SKM-1 (cell line): ENCODE measurements around the gene PCDH15.
"Not testable (repeated sequence)": the region's sequence is repeated elsewhere in the genome, so short reads cannot be mapped to it uniquely, and the experiment has no call there.

Experiments
- DNase-seq: peaks from one replicate; lab custom pipeline; 2025; ENCODE audit not compliant: unreplicated experiment; lab: John Stamatoyannopoulos, UW

PCDH15 gene

GRCh38 chr10:54402576-54402975 is 398.5 kb downstream of the PCDH15 start:
- no peak for DNase-seq

- DNase-seq = no peak
Observed at GRCh38 chr10:54396031-54396430, 405.0 kb downstream of the PCDH15 start.

GRCh38 chr10:54394598-54394997 is 406.4 kb downstream of the PCDH15 start:
- DNase-seq = not testable (repeated sequence)

GRCh38 chr10:54372179-54372578 is 428.9 kb downstream of the PCDH15 start:
- DNase-seq = no peak

GRCh38 chr10:54368984-54369383 is 432.0 kb downstream of the PCDH15 start:
- no peak for DNase-seq

- no peak for DNase-seq
Observed at GRCh38 chr10:54363390-54363789, 437.6 kb downstream of the PCDH15 start.

GRCh38 chr10:54342058-54342457 is 459.0 kb downstream of the PCDH15 start:
- DNase-seq = no peak

GRCh38 chr10:54335296-54335695 is 465.7 kb downstream of the PCDH15 start:
- DNase-seq = no peak

GRCh38 chr10:54319341-54319740 is 481.7 kb downstream of the PCDH15 start:
- no peak for DNase-seq

GRCh38 chr10:54318470-54318869 is 482.6 kb downstream of the PCDH15 start:
- DNase-seq = no peak

GRCh38 chr10:54314430-54314829 is 486.6 kb downstream of the PCDH15 start:
- DNase-seq = no peak

- no peak for DNase-seq
Observed at GRCh38 chr10:54284526-54285193, 516.4 kb downstream of the PCDH15 start.

GRCh38 chr10:54282012-54282411 is 519.0 kb downstream of the PCDH15 start:
- DNase-seq = no peak

- no peak for DNase-seq
Observed at GRCh38 chr10:54266395-54266794, 534.6 kb downstream of the PCDH15 start.

- no peak for DNase-seq
Observed at GRCh38 chr10:54262726-54263125, 538.3 kb downstream of the PCDH15 start.

GRCh38 chr10:54259104-54259503 is 541.9 kb downstream of the PCDH15 start:
- no peak for DNase-seq

GRCh38 chr10:54234832-54235231 is 566.2 kb downstream of the PCDH15 start:
- DNase-seq = no peak

- DNase-seq = no peak
Observed at GRCh38 chr10:54203401-54203800, 597.6 kb downstream of the PCDH15 start.

- DNase-seq = no peak
Observed at GRCh38 chr10:54198051-54198450, 603.0 kb downstream of the PCDH15 start.

GRCh38 chr10:54194806-54195205 is 606.2 kb downstream of the PCDH15 start:
- no peak for DNase-seq

- no peak for DNase-seq
Observed at GRCh38 chr10:54159924-54160323, 641.1 kb downstream of the PCDH15 start.

GRCh38 chr10:54148508-54148907 is 652.5 kb downstream of the PCDH15 start:
- DNase-seq = no peak

- no peak for DNase-seq
Observed at GRCh38 chr10:54139819-54140428, 661.1 kb downstream of the PCDH15 start.
